Inflammatory macrophage (primary cell): ENCODE measurements around the gene FAM162A.

Experiments
- DNase-seq, 2 donors: peaks; one replicate each; pipeline ENCODE4 v3.0.0-alpha.2; 2020 to 2022
- total RNA-seq, 18 experiments: gene quantifications; one replicate each; lab custom pipeline; 2026; ENCODE audit warnings: mixed read lengths in 6 of 18, inconsistent platforms in 2 of 18; lab: John Stamatoyannopoulos, UW

FAM162A gene
- total RNA-seq = 15.6 to 48.8 (median 31.6) reads per million in 18 experiments

DNA sequence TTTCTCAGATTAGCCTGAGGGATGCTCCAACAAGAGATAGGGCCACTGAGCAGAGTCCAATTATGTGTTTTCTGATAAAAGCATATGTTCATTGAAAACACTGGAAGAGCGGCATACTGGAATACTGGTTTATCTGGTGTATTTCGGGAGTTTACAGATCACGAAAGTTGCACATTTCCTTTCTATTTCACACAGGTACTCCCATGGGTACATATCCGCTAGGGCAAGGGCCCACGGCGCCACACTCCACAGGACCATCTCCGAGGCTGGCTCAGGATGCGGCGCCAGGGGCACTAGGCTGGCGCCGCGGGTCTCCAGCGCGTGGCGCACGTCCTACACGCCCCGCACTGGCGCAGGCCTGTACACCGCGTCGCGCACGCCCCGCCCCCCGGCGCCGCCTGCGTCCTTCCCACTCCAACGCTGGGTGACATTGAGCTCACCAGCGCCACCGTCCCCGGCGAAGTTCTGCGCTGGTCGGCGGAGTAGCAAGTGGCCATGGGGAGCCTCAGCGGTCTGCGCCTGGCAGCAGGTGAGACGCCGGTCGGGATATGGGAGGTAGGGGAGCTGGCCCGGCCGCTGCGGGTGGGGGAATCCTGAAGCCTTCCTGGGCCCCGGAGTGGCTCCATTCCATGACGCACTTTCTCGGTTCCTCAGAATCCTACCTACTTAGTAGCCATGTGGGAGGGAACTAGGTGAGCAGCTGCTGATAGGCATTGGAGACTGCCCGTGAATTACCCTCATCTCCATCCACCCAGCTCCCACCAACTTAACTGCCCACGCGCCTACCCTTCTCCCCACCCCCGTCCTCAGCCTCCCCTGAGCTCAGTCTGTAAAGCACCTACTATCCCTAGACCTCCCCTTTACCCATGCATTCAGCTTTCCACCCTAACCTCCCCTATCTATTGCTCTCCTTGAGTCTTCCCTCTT, at the start of gene FAM162A:
Gene FAM162A (plus strand): TSS at position 412 of the 927 bp plus-strand sequence. CDS start 84 bp downstream, at position 496.
- DNase-seq = peak; percentile 94 to 95

DNA sequence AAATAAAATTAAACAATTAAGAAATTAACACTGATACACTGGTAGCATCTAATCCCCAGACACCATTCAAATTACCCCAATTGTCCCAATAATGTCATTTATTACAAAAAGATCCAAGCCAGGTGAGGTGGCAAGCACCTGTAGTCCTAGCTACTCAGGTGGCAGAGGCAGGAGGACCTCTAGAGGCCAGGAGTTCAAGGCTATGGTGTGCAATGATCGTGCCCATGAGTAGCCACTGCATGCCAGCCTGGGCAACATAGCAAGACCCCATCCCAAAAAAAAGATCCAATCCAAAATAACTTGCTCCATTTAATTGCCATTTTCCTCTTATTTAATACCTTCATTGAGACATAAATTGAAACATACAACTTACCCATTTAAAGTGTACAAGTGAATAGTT, 41.2 kb upstream of the FAM162A start:
- DNase-seq = no peak

DNA sequence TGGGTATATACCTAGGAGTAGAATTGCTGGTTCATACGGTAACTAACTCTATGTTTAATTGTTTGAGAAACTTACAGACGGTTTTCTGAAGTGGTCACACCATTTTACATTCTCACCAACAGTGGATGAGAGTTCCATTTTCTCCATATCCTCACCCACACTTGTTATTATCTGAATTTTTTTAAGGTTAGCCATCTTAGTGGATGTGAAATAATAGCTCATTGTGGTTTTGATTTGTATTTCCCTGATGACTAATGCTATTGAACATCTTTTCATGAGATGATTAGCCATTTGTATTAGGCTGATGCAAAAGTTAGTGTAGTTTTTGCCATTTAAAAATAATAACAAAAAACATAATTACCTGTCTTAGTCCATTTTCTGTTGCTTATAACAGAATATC, 40.3 kb upstream of the FAM162A start:
- DNase-seq = no peak

DNA sequence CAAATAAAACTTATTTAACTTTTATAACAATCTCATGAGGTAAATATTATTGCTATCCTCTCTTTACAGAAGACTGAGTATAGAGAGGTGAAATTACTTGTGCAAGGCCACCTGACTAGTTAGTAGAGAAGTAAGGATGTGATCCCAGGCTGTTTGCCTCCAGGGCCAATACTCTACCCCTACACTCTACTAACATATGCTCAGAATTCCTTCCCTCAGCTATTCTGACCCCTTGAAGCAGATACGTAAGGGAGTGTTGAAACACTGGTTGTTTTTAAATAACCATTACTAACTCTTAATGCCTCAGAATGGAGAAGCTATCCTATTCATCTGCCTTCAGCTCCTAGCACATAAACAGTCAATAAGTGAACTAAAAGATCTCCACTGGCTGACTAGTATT, 34.8 kb upstream of the FAM162A start:
- peak; percentile 21 to 36 for DNase-seq

DNA sequence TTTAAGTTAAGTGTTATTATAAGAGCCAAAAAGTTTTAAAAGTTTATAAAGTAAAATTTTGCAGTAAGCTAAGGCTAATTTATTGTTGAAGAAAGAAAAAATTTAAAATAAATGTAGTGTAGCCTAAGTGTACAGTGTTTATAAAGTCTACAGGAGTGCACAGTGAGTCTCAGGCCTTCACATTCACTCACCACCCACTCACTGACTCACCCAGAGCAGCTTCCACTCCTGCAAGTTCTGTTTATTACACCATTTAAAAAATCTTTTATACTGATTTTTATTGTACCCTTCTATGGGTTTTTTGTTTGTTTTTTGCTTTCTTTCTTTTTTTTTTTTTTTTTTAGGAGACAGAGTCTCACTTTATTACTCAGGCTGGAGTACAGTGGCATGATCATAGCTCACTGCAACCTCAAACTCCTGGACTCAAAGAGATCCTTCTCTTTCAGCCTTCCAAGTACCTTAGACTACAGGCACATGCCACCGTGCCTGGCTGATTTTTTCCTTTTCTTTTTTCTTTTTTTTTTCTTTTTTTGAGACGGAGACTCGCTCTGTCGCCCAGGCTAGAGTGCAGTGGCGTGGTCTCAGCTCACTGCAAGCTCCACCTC, 33.1 kb upstream of the FAM162A start:
- DNase-seq = peak; percentile 50 to 75

GRCh38 chr3:122351612-122352011, 32.4 kb upstream of the FAM162A start:
- DNase-seq = no peak

DNA sequence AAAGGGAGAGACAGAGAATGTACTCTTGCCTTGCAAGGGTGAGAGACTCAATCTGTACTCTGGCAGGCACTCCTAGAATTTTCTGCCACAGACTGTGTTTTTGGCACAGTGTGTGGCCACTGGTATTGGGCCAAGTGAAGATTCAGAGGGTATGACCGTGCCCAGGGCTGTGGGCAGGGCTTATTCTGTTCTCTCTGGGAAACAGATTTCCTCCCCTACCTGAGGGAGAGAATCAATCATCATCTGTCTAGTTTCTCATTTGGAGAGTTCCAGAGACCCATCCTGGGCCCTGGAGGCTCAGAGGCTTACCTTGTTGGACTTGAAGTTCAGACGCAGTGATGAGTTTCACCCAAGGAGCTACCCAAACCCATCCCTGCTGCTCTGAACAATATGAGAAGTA, 30.8 kb upstream of the FAM162A start:
- DNase-seq = no peak

DNA sequence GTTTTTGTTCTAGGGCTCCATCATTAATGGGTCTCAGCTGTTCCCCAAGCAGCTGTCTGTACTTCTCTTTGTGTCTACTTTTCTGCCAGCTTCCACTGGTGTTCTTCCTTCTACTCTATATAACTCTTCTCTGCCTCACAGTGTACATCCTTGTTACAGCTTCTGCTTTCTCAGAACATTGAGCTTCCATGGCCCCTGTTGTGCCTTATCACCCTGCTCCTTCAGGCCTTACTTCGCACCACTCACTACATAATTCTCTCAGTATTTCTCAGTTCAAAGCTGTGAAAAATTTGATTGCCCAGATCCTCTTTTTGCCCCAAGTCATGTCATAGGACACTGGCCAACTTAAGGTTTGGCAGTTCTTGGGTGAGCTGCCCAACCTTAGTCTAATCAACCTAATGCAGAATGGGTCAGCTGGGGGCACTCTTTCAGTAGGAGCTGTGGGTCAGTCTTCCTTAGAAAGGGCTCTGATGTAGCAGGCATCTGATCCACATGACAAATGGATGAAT, 30.0 kb upstream of the FAM162A start:
- DNase-seq = peak in 1 of 2 donors; percentile 42

- DNase-seq = no peak
Observed at GRCh38 chr3:122355612-122356011, 28.4 kb upstream of the FAM162A start.

DNA sequence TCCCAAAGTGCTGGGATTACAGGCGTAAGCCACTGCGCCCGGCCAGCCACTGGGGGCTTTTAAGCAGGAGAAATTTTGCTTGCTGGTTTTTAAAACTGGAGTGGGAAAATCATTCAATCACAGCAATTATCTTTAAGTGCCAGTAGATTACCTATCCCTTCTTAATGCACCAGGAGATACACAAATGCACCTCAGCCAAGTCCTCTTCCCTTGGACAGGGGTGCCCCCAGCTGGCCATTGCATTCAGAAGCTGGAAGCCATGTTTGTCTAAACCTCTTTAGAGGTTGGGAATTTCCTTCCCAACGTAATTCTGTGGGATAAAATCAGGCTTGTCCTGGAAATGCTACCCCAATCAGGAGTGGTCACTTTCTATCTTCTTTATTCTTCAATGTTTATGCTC, 27.6 kb upstream of the FAM162A start:
- DNase-seq = peak; percentile 25 to 47

- DNase-seq = peak in 1 of 2 donors; percentile 38
Observed at GRCh38 chr3:122357828-122358702, 25.9 kb upstream of the FAM162A start.

- DNase-seq = peak in 1 of 2 donors; percentile 21
Observed at GRCh38 chr3:122358703-122359032, 25.3 kb upstream of the FAM162A start.

DNA sequence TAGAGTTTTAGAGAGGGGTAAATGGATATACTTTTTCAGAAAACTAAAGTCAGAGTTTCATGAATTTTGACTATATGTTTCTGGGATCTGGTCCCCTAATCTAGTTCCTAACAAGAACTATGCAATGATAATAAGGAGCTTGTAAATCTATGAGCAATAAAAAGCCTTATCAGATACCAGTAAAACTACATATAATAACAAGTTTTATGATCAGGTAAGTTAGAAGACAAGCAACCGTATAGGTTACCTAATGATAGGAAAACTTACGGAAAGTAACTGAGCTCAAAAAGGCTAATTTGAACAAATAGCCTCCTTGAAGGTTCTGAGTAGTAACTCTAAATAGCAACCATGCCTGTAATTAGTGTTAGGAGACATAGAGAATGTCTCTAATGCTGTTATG, 22.0 kb upstream of the FAM162A start:
- no peak for DNase-seq

- DNase-seq = no peak
Observed at GRCh38 chr3:122364490-122364889, 19.5 kb upstream of the FAM162A start.

GRCh38 chr3:122365073-122365472, 18.9 kb upstream of the FAM162A start:
- DNase-seq = no peak

GRCh38 chr3:122365582-122366378, 18.2 kb upstream of the FAM162A start:
- peak; percentile 61 to 64 for DNase-seq

GRCh38 chr3:122366379-122366749, 17.6 kb upstream of the FAM162A start:
- DNase-seq = no peak

GRCh38 chr3:122374034-122374433, 9.9 kb upstream of the FAM162A start:
- DNase-seq = no peak

- DNase-seq = peak; percentile 20 to 59
Observed at GRCh38 chr3:122377975-122378374, 6.0 kb upstream of the FAM162A start.

GRCh38 chr3:122382888-122383666, 905 bp upstream of the FAM162A start, which contains the start of gene MIX23:
Gene MIX23 (minus strand): TSS chr3:122383231. CDS start chr3:122383224, 7 bp downstream.
- peak; percentile 82 to 87 for DNase-seq

- no peak for DNase-seq
Observed at GRCh38 chr3:122387709-122388108, 3.7 kb downstream of the FAM162A start.
